Stimulated activated CD8-positive, alpha-beta memory T cell treated with anti-CD3 and anti-CD28 coated beads, Interleukin-7, amount 100 ng/mL, for 1 hour (primary cell): ENCODE data around the gene SMYD5.
A peak's percentile ranks its signal among the peaks of the same experiment; 100 is the strongest.
"Not testable (repeated sequence)": the region's sequence is repeated elsewhere in the genome, so short reads cannot be mapped to it uniquely, and the experiment has no call there.

Source experiments
- DNase-seq, 2 donors: peaks; one replicate each; pipeline ENCODE4 v3.0.0-alpha.2; 2020; ENCODE audit warnings: low read depth in 2 of 2

The SMYD5 gene

GRCh38 chr2:73259704-73260337, 45.8 kb downstream of the SMYD5 start:
- no peak for DNase-seq

- no peak for DNase-seq
Measured at GRCh38 chr2:73260338-73260984, 46.4 kb downstream of the SMYD5 start.

- DNase-seq, result no peak
Measured at GRCh38 chr2:73262108-73262651, 48.1 kb downstream of the SMYD5 start.

GRCh38 chr2:73262691-73263429, 48.8 kb downstream of the SMYD5 start:
- DNase-seq, result not testable (repeated sequence)

- no peak for DNase-seq
Measured at GRCh38 chr2:73263540-73264331, 49.7 kb downstream of the SMYD5 start.

- no peak for DNase-seq
Measured at GRCh38 chr2:73264332-73264606, 50.2 kb downstream of the SMYD5 start.

- no peak for DNase-seq
Measured at GRCh38 chr2:73264783-73265182, 50.7 kb downstream of the SMYD5 start.

GRCh38 chr2:73265298-73266060, 51.4 kb downstream of the SMYD5 start:
- DNase-seq, result no peak

- no peak for DNase-seq
Measured at GRCh38 chr2:73266061-73266901, 52.2 kb downstream of the SMYD5 start.

- no peak for DNase-seq
Measured at GRCh38 chr2:73267008-73267407, 53.0 kb downstream of the SMYD5 start.

- DNase-seq, result no peak
Measured at GRCh38 chr2:73268366-73268829, 54.4 kb downstream of the SMYD5 start.

GRCh38 chr2:73268830-73269685, 55.0 kb downstream of the SMYD5 start:
- peak; percentile 38 to 45 for DNase-seq

GRCh38 chr2:73269686-73270465, 55.8 kb downstream of the SMYD5 start:
- DNase-seq, result no peak

- no peak for DNase-seq
Measured at GRCh38 chr2:73272270-73272669, 58.2 kb downstream of the SMYD5 start.
